H1 (cell line): ENCODE data around the gene SBK2. TPM values are rescaled to one million over a fixed set of nuclear protein-coding genes. Genes with fewer than 3 reads are reported as not detected.

Source experiments
- CTCF ChIA-PET: fragments of 300-600 bp; sonication (Branson Sonifier 250); formaldehyde crosslinking; loops from one replicate; lab custom pipeline; 2021; ENCODE audit not compliant: partially characterized antibody; lab: Charles Lee
- POLR2A ChIA-PET: fragments of 300-600 bp; sonication (Branson Sonifier 250); formaldehyde crosslinking; loops from one replicate; lab custom pipeline; 2021; ENCODE audit warnings: inconsistent platforms; ENCODE audit not compliant: partially characterized antibody; lab: Charles Lee
- DNase-seq, 2 experiments: peaks; one replicate each; pipeline versions ENCODE4 v3.0.0 to v3.0.0-alpha.2; 2010 to 2022; ENCODE audit warnings: low spot score in 2 of 2, low read depth in 1 of 2, mixed read lengths in 1 of 2
- FAIRE-seq: peaks from 2 replicates; lab custom pipeline; 2011; peaks lifted over from hg19 to GRCh38; lab: Jason Lieb, UNC
- H2AFZ ChIP-seq: 2 replicates; pipeline ENCODE4 v1.8.1; 2012; ENCODE audit warnings: low read length, inconsistent platforms
- H2AK5ac ChIP-seq: 2 replicates; pipeline ENCODE4 v1.6.1; 2013; ENCODE audit warnings: low read depth, low read length
- H2BK120ac ChIP-seq: replicated peaks from 2 replicates; pipeline ENCODE3; 2013; ENCODE audit warnings: low read depth, low read length, inconsistent platforms
- H2BK12ac ChIP-seq: 2 replicates; pipeline ENCODE4 v1.6.1; 2013; ENCODE audit warnings: low read depth, low read length
- H2BK15ac ChIP-seq: 2 replicates; pipeline ENCODE4 v1.6.1; 2013; ENCODE audit warnings: low read length
- H2BK20ac ChIP-seq: 2 replicates; pipeline ENCODE4 v1.6.1; 2013; ENCODE audit warnings: low read length
- H2BK5ac ChIP-seq: 2 replicates; pipeline ENCODE4 v1.6.1; 2013; ENCODE audit warnings: low read depth, low read length
- H3K14ac ChIP-seq: 2 replicates; pipeline ENCODE4 v1.6.1; 2013; ENCODE audit warnings: inconsistent platforms; ENCODE audit not compliant: insufficient read length
- H3K18ac ChIP-seq: 2 replicates; pipeline ENCODE4 v1.6.1; 2013; ENCODE audit warnings: low read length; ENCODE audit errors: extremely low read depth
- H3K23ac ChIP-seq: 2 replicates; pipeline ENCODE4 v1.6.1; 2013; ENCODE audit warnings: inconsistent platforms; ENCODE audit not compliant: insufficient read length
- H3K23me2 ChIP-seq: 2 replicates; pipeline ENCODE4 v1.6.1; 2013; ENCODE audit warnings: low read depth, low read length
- H3K27ac ChIP-seq: 2 replicates; pipeline ENCODE4 v1.6.1; 2011; ENCODE audit warnings: low read depth, low read length, inconsistent platforms
- H3K27me3 ChIP-seq, 4 experiments: replicated peaks in 1 of 4; 1 replicate in 1 of 4; 2 replicates in 3 of 4; pipeline versions ENCODE4 v1.6.1 to v1.8.1; 2011 to 2013; ENCODE audit warnings: low read length in 3 of 4, mild to moderate bottlenecking in 3 of 4, inconsistent platforms in 2 of 4, mixed read lengths in 2 of 4, moderate library complexity in 1 of 4; ENCODE audit not compliant: control insufficient read depth in 3 of 4, insufficient read depth in 3 of 4; ENCODE audit errors: extremely low read depth in 1 of 4
- H3K36me3 ChIP-seq, 4 experiments: 2 replicates each; pipeline versions ENCODE4 v1.6.1 to v1.8.1; 2011 to 2013; ENCODE audit warnings: mild to moderate bottlenecking in 4 of 4, low read length in 3 of 4, moderate library complexity in 2 of 4, control low read depth in 1 of 4, inconsistent platforms in 1 of 4; ENCODE audit not compliant: insufficient read depth in 4 of 4, control insufficient read depth in 2 of 4
- H3K4ac ChIP-seq: replicated peaks from 2 replicates; pipeline ENCODE3; 2013; ENCODE audit warnings: low read length, low read depth, mixed read lengths, inconsistent platforms; ENCODE audit not compliant: insufficient read length
- H3K4me1 ChIP-seq, 4 experiments: replicated peaks in 1 of 4; 1 replicate in 1 of 4; 2 replicates in 3 of 4; pipeline versions ENCODE4 v1.6.1 to v1.8.1; 2011 to 2013; ENCODE audit warnings: low read length in 3 of 4, inconsistent platforms in 2 of 4, mixed read lengths in 1 of 4; ENCODE audit not compliant: insufficient read depth in 4 of 4, control insufficient read depth in 3 of 4
- H3K4me2 ChIP-seq, 2 experiments: 2 replicates each; pipeline versions ENCODE4 v1.6.1 to v1.8.1; 2011 to 2013; ENCODE audit warnings: low read depth in 2 of 2, low read length in 2 of 2, control low read depth in 1 of 2, inconsistent platforms in 1 of 2, mild to moderate bottlenecking in 1 of 2; ENCODE audit not compliant: insufficient read depth in 1 of 2
- H3K4me3 ChIP-seq, 4 experiments: fragments of 200-600, 300-600 bp in 1 of 4; sonication (generic), shearing (Covaris generic), sonication (Bioruptor Twin) in 1 of 4; 2 replicates each; pipeline versions ENCODE4 v1.5.1 to v1.8.1; 2011 to 2016; ENCODE audit warnings: low read length in 4 of 4, low read depth in 3 of 4, control low read depth in 2 of 4, inconsistent platforms in 2 of 4, mild to moderate bottlenecking in 2 of 4, mixed read lengths in 1 of 4, moderate library complexity in 1 of 4; ENCODE audit not compliant: insufficient read depth in 2 of 4; ENCODE audit errors: extremely low read depth in 1 of 4
- H3K56ac ChIP-seq: replicated peaks from 2 replicates; pipeline ENCODE3; 2013; ENCODE audit warnings: low read depth, mild to moderate bottlenecking, mixed read lengths, low read length, inconsistent platforms; ENCODE audit not compliant: insufficient read length
- H3K79me1 ChIP-seq: 2 replicates; pipeline ENCODE4 v1.6.1; 2013; ENCODE audit warnings: low read depth, low read length, control low read depth
- H3K79me2 ChIP-seq, 2 experiments: 2 replicates each; pipeline versions ENCODE4 v1.6.1 to v1.8.1; 2012 to 2013; ENCODE audit warnings: low read length in 2 of 2, mild to moderate bottlenecking in 2 of 2, inconsistent platforms in 1 of 2; ENCODE audit not compliant: insufficient read depth in 2 of 2, control insufficient read depth in 1 of 2
- H3K9ac ChIP-seq, 4 experiments: replicated peaks in 1 of 4; 1 replicate in 1 of 4; 2 replicates in 3 of 4; pipeline versions ENCODE4 v1.6.1 to v1.8.1; 2011 to 2013; ENCODE audit warnings: low read depth in 3 of 4, low read length in 3 of 4, control low read depth in 2 of 4, mild to moderate bottlenecking in 2 of 4, moderate library complexity in 2 of 4, inconsistent platforms in 1 of 4; ENCODE audit errors: extremely low read depth in 1 of 4
- H3K9me3 ChIP-seq, 2 experiments: 2 replicates each; pipeline versions ENCODE4 v1.6.1 to v1.8.1; 2012 to 2013; ENCODE audit warnings: mild to moderate bottlenecking in 2 of 2, moderate library complexity in 2 of 2, control low read depth in 1 of 2, inconsistent platforms in 1 of 2, low read depth in 1 of 2, low read length in 1 of 2, mixed read lengths in 1 of 2; ENCODE audit not compliant: insufficient read depth in 2 of 2
- H4K20me1 ChIP-seq, 2 experiments: replicated peaks in 1 of 2; 2 replicates each; pipeline versions ENCODE3 to v1.8.1; 2011 to 2013; ENCODE audit warnings: inconsistent platforms in 2 of 2, low read length in 2 of 2, mild to moderate bottlenecking in 1 of 2; ENCODE audit not compliant: insufficient read depth in 2 of 2, control insufficient read depth in 1 of 2
- H4K5ac ChIP-seq: 2 replicates; pipeline ENCODE4 v1.6.1; 2013; ENCODE audit warnings: low read length, low read depth, mixed read lengths, inconsistent platforms; ENCODE audit not compliant: insufficient read length
- H4K8ac ChIP-seq: 2 replicates; pipeline ENCODE4 v1.8.0; 2013; ENCODE audit warnings: mild to moderate bottlenecking, moderate library complexity, low read length, inconsistent platforms; ENCODE audit not compliant: insufficient read depth; ENCODE audit errors: extremely low read depth
- H4K91ac ChIP-seq: replicated peaks from 2 replicates; pipeline ENCODE3; 2013; ENCODE audit warnings: low read length, mixed read lengths, inconsistent platforms; ENCODE audit not compliant: insufficient read length
- NRF1 ChIP-seq: IDR thresholded peaks from 2 replicates; pipeline ENCODE4 v1.6.1; 2011; ENCODE audit warnings: mild to moderate bottlenecking, low read depth, low read length, improper control_type of control experiment
- RBBP5 ChIP-seq: IDR thresholded peaks from 2 replicates; pipeline ENCODE4 v1.7.1; 2012; ENCODE audit warnings: low read depth, mild to moderate bottlenecking, inconsistent platforms, low read length, moderate library complexity, borderline replicate concordance
- SP1 ChIP-seq: IDR thresholded peaks from 2 replicates; pipeline ENCODE4 v1.6.1; 2011; ENCODE audit warnings: low read depth, low read length
- WGBS, 2 experiments: shearing (Covaris generic) in 1 of 2; methylation state at CpG; one replicate each; pipeline versions ENCODE4 v1.1.6 to v1.1.7; 2013 to 2015; ENCODE audit warnings: low lambda C conversion rate in 2 of 2, mixed read lengths in 2 of 2, inconsistent platforms in 1 of 2, low coverage in 1 of 2, missing lambda C conversion rate in 1 of 2; ENCODE audit not compliant: insufficient replicate concordance in 2 of 2, insufficient coverage in 1 of 2, insufficient read length in 1 of 2; ENCODE audit errors: extremely low coverage in 1 of 2, missing lambda C conversion rate in 1 of 2; 5-methylcytosine and 5-hydroxymethylcytosine counted together
- polyA plus RNA-seq, 7 experiments: library from polyadenylated mRNA; depleted of rRNA in 3 of 7; stranded (reverse) in 5 of 7; unstranded in 2 of 7; fragments of >200 nt in 5 of 7; fragments of 200-250 nt in 2 of 7; gene quantifications; 1 replicate in 5 of 7; 2 replicates in 1 of 7; 4 replicates in 1 of 7; pipeline versions ENCODE4 v1.2.1 to v1.2.3, GENCODE V29; 2011 to 2013; ENCODE audit warnings: missing spikeins in 2 of 7, mixed read lengths in 2 of 7
- total RNA-seq: library from RNA; stranded (reverse); fragmentation: NEBNext Ultra II Directional; extraction: Animal tissue kit (Norgen Biotek cat#: 25700); gene quantifications from 2 replicates; pipeline ENCODE4 v1.2.1, GENCODE V29; 2021

The SBK2 gene
- total and polyA plus RNA-seq, 2 of the 8 experiments (the other 6 are each of a cell fraction or from before 2014, with no cell fraction given): 3.2 to 4.1 TPM

GRCh38 chr19:55488986-55489710 lies 47.8 kb downstream of the SBK2 start:
- TF ChIP-seq RBBP5: no peak
- TF ChIP-seq NRF1: no peak
- no peak for TF ChIP-seq SP1
- Histone ChIP-seq H3K4me3 (peak overlapping the region in 1 of 4 experiments; percentile 57; a peak in 3 of 8 replicates), H2BK120ac (no peak overlapping the region), H3K23me2 (peaks cover 11% of the 10 kb centered on the region), H2BK15ac (no peak overlapping the region; the same call in 1 of the 2 replicates), H3K14ac (peak overlapping the region; percentile 61), H3K56ac (no peak overlapping the region), H3K9me3 (no peaks in the 10 kb centered on the region), H2AK5ac (no peak overlapping the region), H2BK12ac (peak overlapping the region; percentile 84; the same call in 1 of the 2 replicates), H3K27ac (no peak overlapping the region), H3K18ac (peak overlapping the region; percentile 78), H2BK20ac (no peak overlapping the region), H4K91ac (peak overlapping the region; percentile 81), H3K79me1 (peaks cover 4% of the 10 kb centered on the region; the same call in 1 of the 2 replicates), H4K20me1 (peaks cover 0 to 4% of the 10 kb centered on the region in 2 experiments), H3K23ac (no peak overlapping the region), H3K4me2 (peak overlapping the region; percentile 53 to 75), H2AFZ (no peak overlapping the region), H3K27me3 (no peaks in the 10 kb centered on the region; a peak in 2 of 7 replicates), H3K4me1 (peaks cover 0 to 47% (median 30%) of the 10 kb centered on the region in 4 experiments; a peak in 6 of 7 replicates), H4K8ac (peak overlapping the region; percentile 71), H3K36me3 (no peaks in the 10 kb centered on the region; a peak in 1 of 8 replicates), H3K79me2 (peaks cover 0 to 5% of the 10 kb centered on the region in 2 experiments; a peak in 1 of 4 replicates), H4K5ac (no peak overlapping the region), H2BK5ac (peak overlapping the region; percentile 71; the same call in 1 of the 2 replicates), H3K4ac (no peak overlapping the region), H3K9ac (no peak overlapping the region; a peak in 2 of 7 replicates)
- WGBS, 2 experiments: 58% methylated on average over 24 of the region's 36 CpGs; no CpG with 5 or more reads in 1 of the 2 experiments
- ChIA-PET CTCF (interaction anchor here (0.9 to 1.9 kb wide), 5 partner anchors 9 to 144 kb away, joined by 3 to 7 read pairs (median 4); no protein-coding TSS in a partner anchor), POLR2A (interaction anchor here (0.8 to 7.5 kb wide), 7 partner anchors 8 to 110 kb away, joined by 3 to 57 read pairs (median 3); partner anchors contain the start of genes FIZ1, UBE2S and ZNF628)
- FAIRE-seq (no peak), DNase-seq (no peak)
